Tibial nerve (tissue), 4 donors: ENCODE results near the gene INPP4B.

Source experiments
- CTCF ChIP-seq, 5 experiments: fragments of 200-600 bp in 3 of 5; fragments of 450-650 bp in 2 of 5; sonication (generic) in 3 of 5; IDR thresholded peaks; one replicate each; pipeline ENCODE4 v1.5.1; 2016 to 2019; ENCODE audit warnings: antibody characterized with exemption in 5 of 5, mild to moderate bottlenecking in 3 of 5, moderate library complexity in 2 of 5
- EP300 ChIP-seq, 2 donors: sonication (generic); formaldehyde crosslinking; IDR thresholded peaks; one replicate each; pipeline ENCODE4 v1.6.1; 2017; ENCODE audit warnings: antibody characterized with exemption in 2 of 2, mild to moderate bottlenecking in 1 of 2
- POLR2A ChIP-seq, 2 donors: fragments of 450-650 bp; IDR thresholded peaks; one replicate each; pipeline ENCODE4 v1.6.1; 2017; ENCODE audit warnings: antibody characterized with exemption in 2 of 2, mild to moderate bottlenecking in 2 of 2, moderate library complexity in 2 of 2

- TF ChIP-seq CTCF (IDR thresholded peaks at IDR 0.05) (no peak), POLR2A (IDR thresholded peaks at IDR 0.05) (no peak), EP300 (IDR thresholded peaks at IDR 0.05) (no peak)
These were observed 36.5 kb downstream of the INPP4B start for GRCh38 chr4:142809559-142809958.
